Caco-2 (cell line): ENCODE results near the gene GTF2A2. TPM values are rescaled to one million over a fixed set of nuclear protein-coding genes. Genes with fewer than 3 reads are reported as not detected.

Experiments
- BruUV-seq: library from RNA; stranded (reverse); fragments of 400-500 nt; replicated peaks from 2 replicates; lab custom pipeline; 2021; lab: Mats Ljungman, UMichigan
- CTCF ChIA-PET: fragments of 300-600 bp; sonication (Branson Sonifier 250); formaldehyde crosslinking; loops from one replicate; lab custom pipeline; 2022; ENCODE audit warnings: antibody characterized with exemption; lab: Charles Lee
- POLR2A ChIA-PET: fragments of 300-600 bp; sonication (Branson Sonifier 250); formaldehyde crosslinking; loops from one replicate; lab custom pipeline; 2022; ENCODE audit warnings: antibody characterized with exemption; lab: Charles Lee
- DNase-seq, 2 experiments: peaks; one replicate each; pipeline versions ENCODE4 v3.0.0 to v3.0.0-alpha.2; 2020 to 2022
- H3K27me3 ChIP-seq: replicated peaks from 2 replicates; pipeline ENCODE4 v1.6.0; 2011; ENCODE audit warnings: low read length; ENCODE audit not compliant: control insufficient read depth, insufficient read depth
- H3K36me3 ChIP-seq: 2 replicates; pipeline ENCODE4 v1.5.1; 2011; ENCODE audit warnings: low read length; ENCODE audit not compliant: control insufficient read depth, insufficient read depth
- H3K4me1 ChIP-seq: fragments of 250-450 bp; sonication (Bioruptor Pico); 2 replicates; pipeline ENCODE4 v1.5.1; 2020; ENCODE audit warnings: mild to moderate bottlenecking
- H3K4me3 ChIP-seq: 2 replicates; pipeline ENCODE4 v1.5.1; 2011; ENCODE audit warnings: low read depth, mild to moderate bottlenecking, control low read depth, low read length
- H3K9me3 ChIP-seq: fragments of 250-450 bp; sonication (Bioruptor Pico); 2 replicates; pipeline ENCODE4 v1.5.1; 2020; ENCODE audit warnings: mild to moderate bottlenecking, moderate library complexity
- H3K27ac Mint-ChIP-seq: one replicate; pipeline ENCODE4 v1.8.0; 2022; ENCODE audit warnings: mixed read lengths; ENCODE audit not compliant: unreplicated experiment
- H3K27me3 Mint-ChIP-seq: one replicate; pipeline ENCODE4 v1.8.0; 2022; ENCODE audit warnings: mixed read lengths; ENCODE audit not compliant: insufficient read depth, unreplicated experiment
- H3K36me3 Mint-ChIP-seq: one replicate; pipeline ENCODE4 v1.8.0; 2022; ENCODE audit warnings: mild to moderate bottlenecking, mixed read lengths; ENCODE audit not compliant: insufficient read depth, unreplicated experiment
- H3K4me1 Mint-ChIP-seq: one replicate; pipeline ENCODE4 v1.8.0; 2022; ENCODE audit warnings: low read depth, mixed read lengths; ENCODE audit not compliant: unreplicated experiment
- H3K4me3 Mint-ChIP-seq: one replicate; pipeline ENCODE4 v1.8.0; 2022; ENCODE audit warnings: mild to moderate bottlenecking, moderate library complexity, mixed read lengths; ENCODE audit not compliant: unreplicated experiment
- H3K9me3 Mint-ChIP-seq: one replicate; pipeline ENCODE4 v1.8.0; 2022; ENCODE audit warnings: mixed read lengths; ENCODE audit not compliant: unreplicated experiment
- intact Hi-C: fragments of 100-400 bp; cut with micrococcal nuclease; formaldehyde crosslinking; loops from one replicate; pipeline ENCODE4 v1.10.0; 2022; ENCODE audit not compliant: unreplicated experiment
- total RNA-seq: library from RNA; stranded (reverse); gene quantifications from 2 replicates; pipeline ENCODE4 v1.2.3, GENCODE V29; 2022
- TF ChIP-seq, protein P1 (sequence below), 2 experiments: fragments of 200-600 bp in 1 of 2; IDR thresholded peaks; 1 replicate in 1 of 2; 2 replicates in 1 of 2; pipeline versions ENCODE4 v1.5.1 to v1.8.0; 2011 to 2022; ENCODE audit warnings: antibody characterized with exemption in 1 of 2, control low read depth in 1 of 2, inconsistent platforms in 1 of 2, low read depth in 1 of 2, low read length in 1 of 2, mild to moderate bottlenecking in 1 of 2, moderate library complexity in 1 of 2; ENCODE audit not compliant: insufficient read depth in 1 of 2, severe bottlenecking in 1 of 2, unreplicated experiment in 1 of 2

The GTF2A2 gene
- total RNA-seq, 1 experiment from 2014 or later = 153 TPM

DNA sequence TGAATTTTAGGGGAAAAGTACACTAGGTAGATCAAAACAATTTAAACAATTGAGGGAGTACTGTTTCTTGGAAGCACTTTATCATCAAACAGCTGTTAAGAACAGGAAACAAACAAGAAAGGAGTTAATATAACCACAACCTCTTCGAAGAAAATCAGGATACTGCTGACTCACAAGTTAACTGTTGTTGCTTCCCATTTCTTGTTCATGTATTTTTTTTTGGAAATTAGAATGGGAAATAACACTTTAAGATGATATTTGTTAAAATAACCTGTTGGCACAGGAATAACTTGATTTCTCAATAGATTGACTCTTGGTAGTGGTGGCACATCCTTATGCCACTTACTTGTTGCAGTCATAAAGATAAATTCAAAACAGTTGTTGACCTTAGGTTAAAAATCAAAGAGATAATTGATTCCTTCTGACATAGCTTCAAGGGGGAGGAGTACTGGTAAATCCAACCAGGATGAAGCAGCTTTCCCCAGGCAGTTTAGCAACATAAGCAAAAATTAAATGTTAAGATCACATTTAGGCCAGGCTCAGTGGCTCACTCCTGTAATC, 28.5 kb upstream of the GTF2A2 start:
- intact Hi-C loops = loop anchor here (5.0 kb wide), 1 partner anchor 711 kb away; the partner anchor contains the start of gene ANXA2
- H3K36me3 Mint-ChIP-seq = peaks cover 54% of the 10 kb centered on the region
- H3K9me3 Mint-ChIP-seq = no peaks in the 10 kb centered on the region
- Histone ChIP-seq H3K9me3 (no peaks in the 10 kb centered on the region), H3K4me3 (no peak overlapping the region), H3K27me3 (no peaks in the 10 kb centered on the region), H3K36me3 (no peaks in the 10 kb centered on the region), H3K4me1 (0 out of 2 replicates have a peak, but pooled peaks cover 4% of the 10 kb centered on the region)
- BruUV-seq = no TSS peak
- TF ChIP-seq, protein P1, sequence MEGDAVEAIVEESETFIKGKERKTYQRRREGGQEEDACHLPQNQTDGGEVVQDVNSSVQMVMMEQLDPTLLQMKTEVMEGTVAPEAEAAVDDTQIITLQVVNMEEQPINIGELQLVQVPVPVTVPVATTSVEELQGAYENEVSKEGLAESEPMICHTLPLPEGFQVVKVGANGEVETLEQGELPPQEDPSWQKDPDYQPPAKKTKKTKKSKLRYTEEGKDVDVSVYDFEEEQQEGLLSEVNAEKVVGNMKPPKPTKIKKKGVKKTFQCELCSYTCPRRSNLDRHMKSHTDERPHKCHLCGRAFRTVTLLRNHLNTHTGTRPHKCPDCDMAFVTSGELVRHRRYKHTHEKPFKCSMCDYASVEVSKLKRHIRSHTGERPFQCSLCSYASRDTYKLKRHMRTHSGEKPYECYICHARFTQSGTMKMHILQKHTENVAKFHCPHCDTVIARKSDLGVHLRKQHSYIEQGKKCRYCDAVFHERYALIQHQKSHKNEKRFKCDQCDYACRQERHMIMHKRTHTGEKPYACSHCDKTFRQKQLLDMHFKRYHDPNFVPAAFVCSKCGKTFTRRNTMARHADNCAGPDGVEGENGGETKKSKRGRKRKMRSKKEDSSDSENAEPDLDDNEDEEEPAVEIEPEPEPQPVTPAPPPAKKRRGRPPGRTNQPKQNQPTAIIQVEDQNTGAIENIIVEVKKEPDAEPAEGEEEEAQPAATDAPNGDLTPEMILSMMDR (IDR thresholded peaks at IDR 0.05; ENCODE audit: insufficient read depth in 1 of 2, low read depth in 1 of 2, low read length in 1 of 2, severe bottlenecking in 1 of 2, unreplicated experiment in 1 of 2) = no peak
- no peak overlapping the region for H3K27ac Mint-ChIP-seq
- ChIA-PET CTCF (no interaction called here), POLR2A (no interaction called here)
- no peak overlapping the region for H3K4me3 Mint-ChIP-seq
- H3K4me1 Mint-ChIP-seq = peaks cover 14% of the 10 kb centered on the region
- no peaks in the 10 kb centered on the region for H3K27me3 Mint-ChIP-seq
- DNase-seq = no peak

DNA sequence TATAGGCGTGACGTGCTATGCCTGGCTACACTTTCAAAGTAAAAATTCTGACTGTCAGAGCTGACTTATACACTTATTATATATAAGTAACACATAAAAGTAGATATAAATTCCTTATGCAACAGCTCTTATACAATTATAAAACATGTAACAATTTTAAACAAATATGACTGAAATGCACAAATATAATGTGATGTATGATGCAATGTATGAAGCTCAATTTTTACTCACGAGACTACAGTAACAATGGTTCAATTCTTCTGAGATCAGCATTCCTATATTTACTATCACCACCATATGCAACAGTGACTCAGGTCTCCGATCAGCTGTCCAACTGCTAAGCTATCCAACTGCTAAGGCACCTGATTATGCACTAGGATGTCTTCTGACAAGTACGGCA, 23.6 kb upstream of the GTF2A2 start:
- Mint-ChIP-seq H3K36me3 (peaks cover 70% of the 10 kb centered on the region), H3K27me3 (no peaks in the 10 kb centered on the region), H3K4me3 (no peak overlapping the region), H3K9me3 (no peaks in the 10 kb centered on the region), H3K4me1 (no peaks in the 10 kb centered on the region), H3K27ac (no peak overlapping the region)
- Histone ChIP-seq H3K4me3 (no peak overlapping the region), H3K27me3 (no peaks in the 10 kb centered on the region), H3K9me3 (no peaks in the 10 kb centered on the region), H3K4me1 (no peaks in the 10 kb centered on the region), H3K36me3 (no peaks in the 10 kb centered on the region; the same call in none of the 2 replicates)
- intact Hi-C loops = no loop called here
- POLR2A ChIA-PET = interaction anchor here (0.6 kb wide), 1 partner anchor 21 kb away, joined by 3 read pairs; no protein-coding TSS in a partner anchor
- DNase-seq = no peak
- BruUV-seq = no TSS peak
- TF ChIP-seq, protein P1 (IDR thresholded peaks at IDR 0.05; ENCODE audit: insufficient read depth in 1 of 2, low read depth in 1 of 2, low read length in 1 of 2, severe bottlenecking in 1 of 2, unreplicated experiment in 1 of 2) = no peak
- CTCF ChIA-PET = no interaction called here

DNA sequence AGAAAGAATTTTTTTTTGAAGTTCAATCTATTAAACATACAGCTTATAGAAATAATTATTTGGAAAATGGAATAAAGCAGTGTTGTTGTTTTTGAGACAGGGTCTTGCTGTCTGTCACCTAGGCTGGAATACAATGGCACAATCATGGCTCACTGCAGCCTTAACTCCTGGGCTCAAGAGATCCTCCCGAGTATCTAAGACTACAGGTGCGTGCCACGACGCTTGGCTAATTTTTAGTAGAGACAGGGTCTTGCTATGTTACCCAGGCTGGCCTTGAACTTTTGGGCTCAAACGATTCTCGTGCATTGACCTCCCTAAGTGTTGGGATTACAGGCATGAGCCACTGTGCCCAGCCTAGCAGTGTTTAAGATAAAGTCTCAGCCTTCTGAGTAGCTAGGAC, 23.0 kb upstream of the GTF2A2 start:
- Mint-ChIP-seq H3K36me3 (peaks cover 71% of the 10 kb centered on the region), H3K27me3 (no peaks in the 10 kb centered on the region), H3K9me3 (no peaks in the 10 kb centered on the region), H3K4me1 (no peaks in the 10 kb centered on the region), H3K4me3 (no peak overlapping the region), H3K27ac (no peak overlapping the region)
- ChIA-PET POLR2A (no interaction called here), CTCF (interaction anchor here (0.6 kb wide), 1 partner anchor 9 kb away, joined by 3 read pairs; the partner anchor contains the start of gene BNIP2)
- H3K36me3 ChIP-seq = no peaks in the 10 kb centered on the region; the same call in none of the 2 replicates
- no peaks in the 10 kb centered on the region for H3K9me3 ChIP-seq
- H3K27me3 ChIP-seq = no peaks in the 10 kb centered on the region
- no TSS peak for BruUV-seq
- H3K4me1 ChIP-seq = no peaks in the 10 kb centered on the region
- H3K4me3 ChIP-seq = no peak overlapping the region
- intact Hi-C loops = no loop called here
- no peak for DNase-seq
- TF ChIP-seq, protein P1 (IDR thresholded peaks at IDR 0.05; ENCODE audit: insufficient read depth in 1 of 2, low read depth in 1 of 2, low read length in 1 of 2, severe bottlenecking in 1 of 2, unreplicated experiment in 1 of 2) = no peak
